RCC 7860 (cell line): Measurements from ENCODE around the gene RAB13.

ENCODE experiments used
- DNase-seq: peaks from one replicate; pipeline ENCODE4 v3.0.0-alpha.2; 2015; ENCODE audit warnings: low spot score
- FAIRE-seq: peaks from 2 replicates; lab custom pipeline; 2012; peaks lifted over from hg19 to GRCh38; lab: Jason Lieb, UNC

The RAB13 gene

DNA sequence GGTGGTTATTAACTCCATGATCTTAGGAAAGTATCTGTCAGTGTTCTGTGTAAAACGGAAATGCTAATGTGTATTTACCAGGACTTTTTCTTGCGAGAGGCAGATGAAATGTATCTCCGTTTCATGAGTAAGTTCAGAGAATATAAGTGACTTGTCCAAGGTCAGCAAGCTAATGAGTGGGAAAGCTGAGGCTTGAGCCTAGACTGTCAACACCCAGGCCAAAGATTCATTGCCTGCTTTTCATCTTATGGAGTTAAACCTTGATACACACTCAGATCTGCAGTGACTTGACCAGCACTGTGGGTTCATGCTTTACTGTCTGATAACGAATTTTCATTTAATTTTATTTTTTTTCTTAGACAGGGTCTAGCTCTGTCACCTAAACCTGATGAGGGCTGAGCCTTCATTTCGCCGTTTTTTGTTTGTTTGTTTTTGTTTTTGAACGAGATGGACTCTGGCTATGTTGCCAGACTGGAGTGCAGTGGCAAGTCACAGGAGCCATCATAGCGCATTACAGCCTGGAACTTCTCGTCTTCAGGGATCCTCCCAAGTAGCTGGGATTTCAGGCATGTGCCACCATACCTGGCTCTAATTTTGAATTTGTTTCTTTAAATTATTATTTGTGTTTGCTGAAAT lies 7.7 kb downstream of the RAB13 start:
- DNase-seq (no peak), FAIRE-seq (no peak)

GRCh38 chr1:153977250-153978240 lies 8.6 kb downstream of the RAB13 start, which contains the start of gene JTB:
Gene JTB, minus strand, starts transcription at chr1:153977674. Its CDS starts 422 bp downstream, at chr1:153977252.
- DNase-seq (peak; percentile 61), FAIRE-seq (no peak)

DNA sequence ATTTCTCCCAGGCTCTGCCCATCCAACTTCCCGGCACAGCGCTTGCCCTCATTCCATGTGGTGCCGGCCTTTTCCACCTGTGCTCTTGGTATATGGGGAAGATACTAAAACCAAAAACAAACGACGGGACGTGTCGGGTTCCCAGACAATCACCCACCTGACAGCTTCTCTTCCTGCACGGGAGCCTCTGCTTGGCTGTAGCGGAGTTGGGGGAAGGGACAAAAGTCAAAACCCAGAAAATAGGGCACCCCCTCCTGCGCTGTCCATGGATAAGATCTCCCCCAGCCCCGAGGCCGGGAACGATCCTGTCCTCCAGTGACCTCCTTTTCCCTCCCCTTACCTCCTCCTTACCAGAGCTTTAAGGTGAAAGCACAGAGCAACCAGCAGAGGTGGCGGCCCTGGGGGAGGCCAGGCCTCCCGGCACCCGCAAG lies 9.3 kb downstream of the RAB13 start:
- no peak for DNase-seq
- no peak for FAIRE-seq

DNA sequence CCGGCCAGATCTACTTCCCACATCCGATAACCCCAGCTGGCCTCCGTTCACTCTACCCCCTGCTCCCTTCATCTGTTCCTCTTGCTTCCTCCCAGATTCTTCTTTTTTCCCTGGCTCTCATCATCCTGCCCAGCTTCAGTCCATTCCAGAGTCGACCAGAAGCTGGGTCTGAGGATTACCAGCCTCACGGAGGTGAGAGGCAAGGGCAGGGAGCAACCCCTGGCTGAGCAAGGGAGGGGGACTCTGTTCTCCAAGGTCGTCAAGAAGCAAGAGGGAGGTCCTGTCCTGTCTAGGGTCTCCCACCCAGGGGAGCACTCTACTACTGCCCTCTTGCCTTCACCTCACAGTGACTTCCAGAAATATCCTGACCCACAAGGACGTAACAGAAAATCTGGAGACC lies 12.6 kb downstream of the RAB13 start:
- no peak for DNase-seq
- no peak for FAIRE-seq

DNA sequence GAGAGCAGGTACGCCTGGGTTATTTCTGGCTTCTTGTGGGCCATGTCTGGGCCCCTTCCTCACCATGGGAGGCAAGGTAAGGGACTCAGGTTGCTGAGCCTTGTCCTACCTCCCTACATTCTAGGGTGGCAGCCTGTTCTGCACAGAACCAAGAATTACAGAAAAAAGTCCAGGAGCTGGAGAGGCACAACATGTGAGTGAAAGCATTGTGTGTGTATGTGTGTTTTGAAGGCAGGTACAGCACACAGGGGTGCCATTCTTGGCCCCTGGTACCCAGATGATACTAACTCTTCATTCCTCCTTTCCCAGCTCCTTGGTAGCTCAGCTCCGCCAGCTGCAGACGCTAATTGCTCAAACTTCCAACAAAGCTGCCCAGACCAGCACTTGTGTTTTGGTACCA lies 13.1 kb downstream of the RAB13 start:
- FAIRE-seq (no peak), DNase-seq (no peak)

GRCh38 chr1:153970346-153970745 lies 15.8 kb downstream of the RAB13 start:
- DNase-seq: no peak
- no peak for FAIRE-seq

DNA sequence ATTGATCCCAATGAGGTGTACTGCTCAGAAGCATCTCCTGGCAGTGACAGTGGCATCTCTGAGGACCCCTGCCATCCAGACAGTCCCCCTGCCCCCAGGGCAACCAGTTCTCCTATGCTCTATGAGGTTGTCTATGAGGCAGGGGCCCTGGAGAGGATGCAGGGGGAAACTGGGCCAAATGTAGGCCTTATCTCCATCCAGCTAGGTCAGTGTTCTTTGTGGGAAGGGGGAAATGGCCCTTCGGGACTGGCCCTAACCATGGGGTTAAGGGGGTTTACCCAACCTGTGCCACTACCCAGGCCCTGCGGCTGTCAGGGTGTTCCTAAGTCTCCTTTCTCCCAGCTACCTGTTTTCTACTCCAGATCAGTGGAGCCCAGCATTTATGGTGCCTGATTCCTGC lies 17.2 kb downstream of the RAB13 start:
- no peak for FAIRE-seq
- no peak for DNase-seq

DNA sequence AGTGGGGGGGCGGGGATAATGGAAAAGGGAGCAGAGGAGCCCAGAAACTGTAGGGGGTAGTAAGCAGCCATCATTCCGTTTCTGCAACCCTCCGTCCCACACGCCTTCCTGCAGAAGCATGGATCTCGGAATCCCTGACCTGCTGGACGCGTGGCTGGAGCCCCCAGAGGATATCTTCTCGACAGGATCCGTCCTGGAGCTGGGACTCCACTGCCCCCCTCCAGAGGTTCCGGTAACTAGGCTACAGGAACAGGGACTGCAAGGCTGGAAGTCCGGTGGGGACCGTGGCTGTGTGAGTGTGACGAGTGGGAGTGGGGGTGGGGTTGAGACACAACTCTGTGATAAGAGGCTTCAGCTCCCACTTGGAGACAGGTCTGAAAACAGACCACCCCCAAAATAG lies 17.7 kb downstream of the RAB13 start:
- FAIRE-seq (no peak), DNase-seq (no peak)

DNA sequence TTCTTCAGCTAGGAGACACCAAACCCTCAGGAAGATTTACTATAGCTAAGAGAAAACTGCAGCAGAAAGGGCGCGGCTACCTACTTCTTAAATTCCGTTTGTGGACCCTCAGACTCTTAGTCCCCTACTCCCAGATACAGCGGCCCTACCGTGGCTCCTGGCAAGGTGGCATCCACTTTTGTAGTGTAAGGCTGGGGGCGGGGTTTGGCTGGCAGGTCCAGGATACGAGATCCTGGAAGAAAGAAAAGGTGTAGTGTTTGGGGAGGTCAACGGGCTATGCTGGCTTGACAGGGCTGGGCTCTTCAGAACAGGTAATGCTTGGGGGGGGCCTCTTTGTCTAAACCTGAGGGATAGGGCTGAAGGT lies 18.2 kb downstream of the RAB13 start:
- DNase-seq (no peak), FAIRE-seq (no peak)

DNA sequence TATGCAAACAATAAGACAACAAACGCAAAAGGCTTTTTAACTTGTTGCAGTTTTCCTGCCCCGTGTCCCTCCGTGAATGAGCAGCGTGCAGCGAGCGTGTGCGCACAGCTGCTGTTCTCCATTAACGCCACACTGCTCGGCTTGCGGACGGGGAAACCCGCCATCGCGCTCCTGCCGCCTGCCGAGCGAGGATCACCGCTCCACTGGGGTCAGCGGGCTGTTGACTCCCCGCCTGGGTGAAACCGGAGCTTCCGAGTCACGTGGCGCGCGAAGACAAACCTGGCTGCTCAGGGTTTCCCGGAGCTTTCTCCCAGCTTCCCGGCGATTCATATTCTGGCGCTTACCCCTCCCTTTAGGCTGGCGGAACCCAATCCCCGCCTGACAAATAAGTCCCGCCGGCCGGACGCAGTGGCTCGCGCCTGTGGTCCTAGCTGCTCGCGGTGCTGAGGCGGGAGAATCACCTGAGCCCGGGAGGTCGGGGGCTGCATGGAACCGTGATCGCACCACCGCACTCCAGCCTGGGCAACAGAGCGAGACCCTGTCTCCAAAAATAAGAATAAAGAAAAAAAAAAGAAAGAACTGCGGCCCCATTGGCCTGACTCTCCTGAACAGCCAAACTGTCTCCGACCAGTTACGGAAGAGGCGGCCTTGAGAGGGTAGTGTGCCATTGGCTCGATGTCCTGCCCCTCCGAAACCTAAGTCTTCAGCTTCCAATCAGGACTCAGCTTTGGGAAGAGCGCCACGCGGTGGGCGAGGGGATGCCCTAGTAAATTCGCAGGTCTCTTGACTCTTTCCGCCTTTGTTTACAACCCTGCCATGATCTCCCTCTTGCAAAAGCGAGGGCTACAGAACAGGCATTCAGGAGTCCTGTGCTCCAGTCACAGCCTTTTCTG lies 18.8 kb downstream of the RAB13 start, which contains the start of gene CREB3L4:
TSS of gene CREB3L4 (plus strand) at position 796 of the 893 bp plus-strand sequence. CDS start 624 bp downstream, outside the sequence.
- DNase-seq: peak; percentile 92
- FAIRE-seq: peak; percentile 64

GRCh38 chr1:153963850-153964331 lies 22.2 kb downstream of the RAB13 start:
- FAIRE-seq: no peak
- DNase-seq: peak; percentile 44

- peak; percentile 94 for DNase-seq
- FAIRE-seq: peak; percentile 63
Observed at GRCh38 chr1:153963030-153963849, 22.9 kb downstream of the RAB13 start, which contains the start of gene SLC39A1. Gene SLC39A1, minus strand, starts transcription at chr1:153963537. Its CDS starts 822 bp downstream, at chr1:153962715.

- FAIRE-seq (peak; percentile 55), DNase-seq (peak; percentile 78)
Observed at GRCh38 chr1:153962088-153963029, 23.8 kb downstream of the RAB13 start.

GRCh38 chr1:153961421-153961820 lies 24.7 kb downstream of the RAB13 start:
- FAIRE-seq: no peak

GRCh38 chr1:153960206-153960605 lies 25.9 kb downstream of the RAB13 start:
- DNase-seq: no peak
- no peak for FAIRE-seq

More at GRCh38 chr1:153961421-153961820, 24.7 kb downstream of the RAB13 start:
- DNase-seq: no peak

- FAIRE-seq: no peak
- DNase-seq: no peak
Observed at GRCh38 chr1:153959454-153959853, 26.7 kb downstream of the RAB13 start.

- no peak for FAIRE-seq
- DNase-seq: no peak
Observed at GRCh38 chr1:153958961-153959260, 27.2 kb downstream of the RAB13 start.

GRCh38 chr1:153958111-153958960 lies 27.8 kb downstream of the RAB13 start, which contains the start of gene CRTC2:
Gene CRTC2, minus strand, starts transcription at chr1:153958612. Its CDS starts 115 bp downstream, at chr1:153958497.
- peak; percentile 87 for FAIRE-seq
- peak; percentile 97 for DNase-seq
